GM10248 (cell line): ENCODE data around the gene PDIA3.
"Not testable (repeated sequence)": the region's sequence is repeated elsewhere in the genome, so short reads cannot be mapped to it uniquely, and the experiment has no call there.

Source experiments
- CTCF ChIA-PET: fragments of 300-600 bp; sonication (Branson Sonifier 250); formaldehyde crosslinking; extraction: SDS; loops from one replicate; lab custom pipeline; 2021; ENCODE audit warnings: antibody characterized with exemption; lab: Yijun Ruan, JAX
- POLR2A ChIA-PET: fragments of 350-650 bp; sonication (Branson Sonifier 250); formaldehyde crosslinking; extraction: SDS; loops from one replicate; lab custom pipeline; 2020; ENCODE audit warnings: antibody characterized with exemption; lab: Yijun Ruan, JAX
- DNase-seq: peaks from one replicate; pipeline ENCODE4 v3.0.0; 2012; ENCODE audit errors: extremely low spot score
- CTCF ChIP-seq: IDR thresholded peaks from 2 replicates; pipeline ENCODE4 v1.5.1; 2012; ENCODE audit warnings: mild to moderate bottlenecking, low read depth; ENCODE audit errors: extremely low read depth, missing control alignments, control extremely low read depth

The PDIA3 gene

DNA sequence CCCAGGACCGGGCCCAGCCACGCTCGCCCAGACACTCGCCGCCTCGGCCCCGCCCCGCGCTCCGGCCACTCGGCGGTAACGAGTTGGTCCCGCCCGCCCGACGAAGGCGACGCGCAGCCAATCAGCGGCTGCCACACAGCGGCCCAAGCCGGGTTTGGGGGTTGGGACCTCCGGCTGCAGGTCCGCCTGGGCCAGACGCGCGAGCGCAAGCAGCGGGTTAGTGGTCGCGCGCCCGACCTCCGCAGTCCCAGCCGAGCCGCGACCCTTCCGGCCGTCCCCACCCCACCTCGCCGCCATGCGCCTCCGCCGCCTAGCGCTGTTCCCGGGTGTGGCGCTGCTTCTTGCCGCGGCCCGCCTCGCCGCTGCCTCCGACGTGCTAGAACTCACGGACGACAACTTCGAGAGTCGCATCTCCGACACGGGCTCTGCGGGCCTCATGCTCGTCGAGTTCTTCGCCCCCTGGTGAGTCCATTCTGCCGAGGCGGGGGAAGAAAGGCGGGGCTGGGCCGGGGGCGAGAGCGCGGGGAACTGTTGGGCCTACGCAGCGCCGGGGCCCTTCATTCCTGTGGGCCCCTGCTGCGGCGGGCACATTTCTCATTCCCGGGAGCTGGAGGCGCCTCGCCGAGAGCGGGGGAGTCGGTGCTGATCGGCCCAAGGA lies at the start of gene PDIA3:
Gene PDIA3, plus strand, starts transcription at position 194 of the 658 bp plus-strand sequence. Its CDS starts 102 bp downstream, at position 296.
- peak; percentile 92 for DNase-seq
- ChIA-PET CTCF (interaction anchor here (1.4 to 1.5 kb wide), 2 partner anchors 10 to 42 kb away, joined by 3 read pairs; no protein-coding TSS in a partner anchor), POLR2A (interaction anchor here (0.6 kb wide), 1 partner anchor 220 kb away, joined by 3 read pairs; no protein-coding TSS in a partner anchor)

DNA sequence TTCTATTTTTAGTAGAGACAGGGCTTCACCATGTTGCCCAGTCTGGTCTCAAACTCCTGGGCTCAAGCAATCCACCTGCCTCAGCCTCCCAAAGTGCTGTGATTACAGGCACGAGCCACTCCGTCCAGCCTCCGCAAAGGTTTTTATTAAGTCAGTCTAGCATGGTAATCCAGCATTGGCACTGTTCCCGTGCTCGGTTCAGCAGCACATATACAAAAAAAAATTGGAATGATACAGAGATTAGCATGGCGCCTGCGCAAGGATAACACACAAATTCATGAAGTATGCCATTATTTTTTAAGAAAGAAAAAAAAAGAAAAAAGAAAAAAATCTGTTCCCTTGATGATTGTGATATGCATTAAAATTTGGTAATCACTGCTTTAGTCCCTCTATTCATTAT lies 44.1 kb upstream of the PDIA3 start:
- no peak for DNase-seq
- ChIA-PET CTCF (no interaction called here), POLR2A (no interaction called here)

DNA sequence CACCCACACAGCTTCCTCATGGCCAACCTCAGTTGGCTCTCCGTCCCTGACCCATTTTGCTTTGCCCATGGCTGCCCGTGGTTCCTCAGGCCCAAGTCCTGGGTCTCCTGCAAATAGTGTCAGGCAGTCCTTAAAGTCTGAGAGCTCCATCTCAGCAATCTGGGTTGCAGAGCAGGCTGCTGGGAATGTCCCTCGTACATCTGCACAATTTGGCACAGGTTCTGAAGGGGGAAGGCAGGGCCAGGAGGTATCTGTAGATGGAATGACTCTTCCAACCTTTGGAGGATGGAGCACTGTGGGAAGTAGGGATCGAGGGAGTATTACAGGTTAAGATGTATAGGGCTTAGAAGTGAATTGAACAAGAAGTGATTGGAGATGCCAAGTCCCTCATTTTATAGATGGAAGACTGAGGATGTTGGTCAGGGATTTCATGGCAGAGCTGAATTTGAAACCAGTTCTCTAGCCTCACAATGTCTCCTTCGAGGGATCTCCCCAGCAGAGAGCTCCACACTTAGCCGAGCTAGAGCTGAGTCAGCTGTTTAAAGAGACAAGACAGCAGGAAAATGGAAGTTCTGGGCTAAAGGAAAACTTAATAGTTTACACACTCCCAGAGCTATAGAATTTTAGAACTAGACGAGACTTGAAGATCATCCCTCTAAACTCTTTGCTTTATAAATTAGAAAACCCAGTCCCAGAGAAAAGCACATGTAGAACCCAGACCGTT lies 43.4 kb upstream of the PDIA3 start:
- DNase-seq: no peak

More for the DNA sequence above, 44.1 kb upstream of the PDIA3 start:
- TF ChIP-seq CTCF: no peak

DNA sequence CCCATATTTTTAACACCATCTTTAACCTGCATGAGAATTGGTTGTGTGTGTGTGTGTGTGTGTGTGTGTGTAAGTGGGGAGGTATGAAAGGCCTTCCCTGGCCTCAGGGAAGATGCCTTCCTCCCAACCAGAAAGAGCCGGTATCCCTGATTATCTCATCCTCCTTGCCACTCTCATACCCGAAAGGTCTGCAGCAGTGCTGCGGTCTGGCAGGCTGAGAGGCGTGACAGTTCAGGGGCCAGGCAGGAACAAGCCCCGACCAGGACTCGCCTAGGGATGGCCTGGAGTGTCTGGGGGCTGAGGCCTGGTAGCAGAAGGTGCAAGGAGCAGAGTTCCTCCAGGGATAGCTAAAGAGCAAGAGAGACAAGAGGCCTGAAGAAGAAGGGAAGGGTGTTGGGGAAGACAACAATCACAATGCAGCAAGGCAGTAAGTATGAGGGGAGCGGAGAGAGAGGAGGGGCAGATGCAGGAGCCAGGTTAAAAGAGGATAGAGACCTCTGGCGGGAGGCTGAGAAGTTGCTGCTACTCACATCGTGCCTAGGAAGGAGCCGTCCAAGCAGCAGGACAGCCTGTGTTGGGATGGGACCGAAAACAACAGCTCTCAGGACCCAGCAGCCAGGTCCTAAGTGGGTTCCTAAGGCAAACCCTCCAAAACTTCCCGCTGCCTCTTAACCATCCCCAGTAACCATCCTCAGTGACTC lies 35.7 kb upstream of the PDIA3 start:
- DNase-seq, CTCF ChIA-PET, POLR2A ChIA-PET: not testable (repeated sequence)

More for the DNA sequence above, 43.4 kb upstream of the PDIA3 start:
- TF ChIP-seq CTCF: no peak
- POLR2A ChIA-PET: no interaction called here
- CTCF ChIA-PET: no interaction called here

DNA sequence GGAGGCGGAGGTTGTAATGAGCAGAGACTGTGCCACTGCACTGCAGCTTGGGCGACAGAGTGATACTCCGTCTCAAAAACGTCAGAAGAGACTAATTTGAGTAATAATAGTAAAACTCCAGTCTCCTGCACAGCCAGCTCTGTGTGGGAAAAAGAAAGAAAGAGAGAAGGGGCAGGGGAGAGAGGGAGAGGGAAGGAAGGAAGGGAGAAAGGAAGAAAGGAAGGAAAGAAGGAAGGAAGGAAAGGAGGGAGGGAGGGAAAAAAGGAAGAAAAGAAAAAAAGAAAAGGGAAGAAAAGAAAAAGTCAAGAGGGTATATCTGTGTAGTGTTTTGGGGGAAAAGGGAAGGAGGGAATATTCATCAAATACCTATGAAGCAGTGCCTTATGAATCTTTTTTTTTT lies 23.1 kb upstream of the PDIA3 start:
- POLR2A ChIA-PET: interaction anchor here (0.6 kb wide), 2 partner anchors 9 to 209 kb away, joined by 3 to 4 read pairs; no protein-coding TSS in a partner anchor
- TF ChIP-seq CTCF: no peak
- DNase-seq: no peak
- CTCF ChIA-PET: interaction anchor here (0.9 to 1.4 kb wide), 2 partner anchors 10 to 20 kb away, joined by 4 read pairs; no protein-coding TSS in a partner anchor

DNA sequence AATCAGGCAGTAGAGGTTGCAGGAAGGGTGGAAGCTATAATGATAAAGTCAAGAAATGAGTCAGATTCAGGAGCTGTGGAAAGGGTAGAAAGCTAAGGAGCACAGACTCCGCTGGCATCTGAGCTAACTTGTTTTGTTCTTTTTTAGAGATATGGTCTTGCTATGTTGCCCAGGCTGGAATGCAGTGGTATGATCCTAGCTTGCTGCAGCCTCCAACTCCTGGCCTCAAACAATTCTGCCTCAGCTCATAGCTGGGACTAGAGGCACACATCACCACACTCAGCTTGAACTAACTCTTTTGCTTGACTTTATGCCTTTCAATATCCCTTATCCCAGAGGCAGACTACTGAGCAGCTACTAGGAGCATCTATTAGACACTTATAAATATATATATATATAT lies 19.9 kb upstream of the PDIA3 start:
- POLR2A ChIA-PET, DNase-seq, CTCF ChIA-PET: not testable (repeated sequence)

- POLR2A ChIA-PET, CTCF ChIA-PET, DNase-seq: not testable (repeated sequence)
Observed at GRCh38 chr15:43728053-43728725, 18.0 kb upstream of the PDIA3 start.

GRCh38 chr15:43735416-43735815 lies 10.8 kb upstream of the PDIA3 start:
- CTCF ChIA-PET: no interaction called here
- no peak for DNase-seq
- no peak for TF ChIP-seq CTCF
- POLR2A ChIA-PET: interaction anchor here (0.6 kb wide), 1 partner anchor 101 kb away, joined by 3 read pairs; no protein-coding TSS in a partner anchor

- POLR2A ChIA-PET, DNase-seq: not testable (repeated sequence)
- CTCF ChIA-PET: interaction anchor here (1.5 kb wide), 2 partner anchors 9 to 22 kb away, joined by 3 read pairs; no protein-coding TSS in a partner anchor
Observed at GRCh38 chr15:43746903-43747309, 668 bp downstream of the PDIA3 start.
